NCI-H2171 treated with DMSO at 0.1 percent for 48 hours (cell line): ENCODE data around the gene LCT.
"Not testable (repeated sequence)": the region's sequence is repeated elsewhere in the genome, so short reads cannot be mapped to it uniquely, and the experiment has no call there.

ENCODE experiments used
- DNase-seq: peaks from one replicate; lab custom pipeline; 2025; lab: John Stamatoyannopoulos, UW

Gene LCT

DNA sequence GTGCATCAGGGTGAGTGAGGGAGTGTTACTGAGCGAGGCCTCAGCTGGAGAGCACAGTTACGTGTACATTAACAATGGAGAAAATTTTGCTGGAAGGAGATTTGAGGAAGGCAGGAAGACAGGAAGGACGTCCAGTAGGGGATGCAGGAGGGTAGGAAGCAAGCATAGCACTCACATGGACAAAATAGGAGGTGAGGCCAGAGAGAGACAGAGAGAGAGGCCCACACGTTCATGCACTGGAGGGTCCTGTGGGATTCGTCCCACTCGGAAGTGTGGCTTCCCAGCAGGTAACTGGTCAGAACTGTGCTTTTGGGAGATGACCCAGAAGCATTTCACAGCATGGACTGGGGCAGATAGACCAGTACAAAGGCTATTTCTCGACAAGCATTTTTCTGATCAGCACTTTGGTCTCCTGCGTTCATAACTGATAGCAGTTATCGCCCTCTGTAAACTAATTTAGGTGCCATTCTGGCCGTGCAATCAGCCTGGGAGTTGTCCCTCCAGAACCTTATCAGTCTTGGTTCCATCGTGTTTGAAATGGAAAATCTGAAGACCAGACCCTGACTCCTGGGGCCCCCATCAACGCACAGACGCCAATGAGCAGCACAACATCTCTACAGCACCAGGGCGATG is 5.7 kb downstream of the LCT start:
- DNase-seq: no peak

- DNase-seq: peak; percentile 52
These were observed 7.4 kb downstream of the LCT start for GRCh38 chr2:135829378-135830135.

- DNase-seq: no peak
These were observed 10.4 kb downstream of the LCT start for GRCh38 chr2:135826544-135826943.

DNA sequence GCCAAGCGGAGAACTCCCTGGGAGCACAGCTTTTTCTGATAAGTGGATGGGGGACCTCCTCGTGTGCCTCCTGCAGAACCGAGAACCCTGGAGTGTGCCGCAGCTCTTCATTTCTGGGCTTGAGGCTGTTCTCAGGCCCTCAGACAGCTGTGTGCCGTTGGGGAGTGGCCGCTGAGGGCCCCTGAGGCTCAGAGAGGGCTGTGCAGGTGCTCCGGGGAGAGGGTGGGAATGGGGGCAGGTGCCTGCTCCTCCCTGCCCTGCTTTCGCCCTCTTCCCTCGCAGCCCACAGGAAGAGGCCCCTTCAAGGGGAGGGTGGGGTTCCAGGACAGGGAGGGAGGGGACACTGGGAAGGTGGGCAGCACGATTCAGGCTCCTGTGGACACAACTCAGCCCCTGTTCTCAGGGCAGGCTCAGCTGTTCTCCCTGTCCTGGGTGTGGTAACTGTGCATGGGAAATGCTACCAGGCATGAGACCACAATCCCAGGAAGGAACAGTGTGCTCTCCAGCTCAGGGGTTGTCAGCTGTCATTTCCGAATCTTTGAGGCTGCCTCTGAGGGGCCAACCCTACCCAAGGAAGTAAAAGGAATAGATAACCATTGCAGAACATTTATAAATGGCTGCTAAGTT is 11.3 kb downstream of the LCT start:
- DNase-seq: no peak

- DNase-seq: no peak
These were observed 11.9 kb downstream of the LCT start for GRCh38 chr2:135825131-135825530.

DNA sequence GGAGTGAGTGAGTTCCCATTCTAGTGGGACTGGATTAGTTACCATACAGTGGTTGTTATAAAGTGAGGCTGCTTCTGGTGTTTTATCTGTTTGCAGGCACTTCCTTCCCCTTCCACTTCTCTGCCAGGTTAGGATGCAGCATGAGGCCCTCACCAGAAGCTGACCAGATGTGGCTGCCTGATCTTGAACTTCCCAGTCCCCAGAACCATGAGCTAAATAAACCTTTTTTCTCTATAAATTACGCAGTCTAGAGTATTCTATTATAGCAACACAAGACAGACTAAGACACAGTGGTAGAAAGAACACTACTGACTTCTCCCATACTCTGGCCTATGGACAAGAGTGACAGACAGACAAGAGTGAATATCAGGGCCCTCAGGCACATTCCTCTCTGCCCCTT is 14.1 kb downstream of the LCT start:
- DNase-seq: no peak

GRCh38 chr2:135821190-135821589 is 15.8 kb downstream of the LCT start:
- no peak for DNase-seq

GRCh38 chr2:135820003-135820618 is 16.9 kb downstream of the LCT start:
- DNase-seq: no peak

- DNase-seq: peak; percentile 9
These were observed 17.9 kb downstream of the LCT start for GRCh38 chr2:135818937-135819610.

DNA sequence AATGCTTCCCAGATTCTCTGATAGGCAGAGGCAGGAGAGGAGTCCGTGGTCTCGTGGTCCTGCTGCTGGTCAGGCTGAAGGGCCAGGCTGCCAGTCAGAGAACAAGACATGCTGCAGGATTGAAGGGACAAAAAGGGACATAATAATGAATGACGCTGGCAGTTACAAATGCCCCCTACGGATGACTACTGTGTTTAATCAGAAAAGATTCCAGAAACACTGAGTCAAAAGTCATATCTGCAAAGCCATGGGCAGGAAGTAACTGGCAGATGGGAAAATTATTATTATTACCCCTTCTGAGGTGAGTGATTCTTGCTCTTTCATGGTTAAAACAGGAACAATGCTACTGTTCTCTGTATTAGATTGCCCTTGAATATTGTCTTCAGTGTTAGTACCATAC is 19.0 kb downstream of the LCT start:
- DNase-seq: no peak

DNA sequence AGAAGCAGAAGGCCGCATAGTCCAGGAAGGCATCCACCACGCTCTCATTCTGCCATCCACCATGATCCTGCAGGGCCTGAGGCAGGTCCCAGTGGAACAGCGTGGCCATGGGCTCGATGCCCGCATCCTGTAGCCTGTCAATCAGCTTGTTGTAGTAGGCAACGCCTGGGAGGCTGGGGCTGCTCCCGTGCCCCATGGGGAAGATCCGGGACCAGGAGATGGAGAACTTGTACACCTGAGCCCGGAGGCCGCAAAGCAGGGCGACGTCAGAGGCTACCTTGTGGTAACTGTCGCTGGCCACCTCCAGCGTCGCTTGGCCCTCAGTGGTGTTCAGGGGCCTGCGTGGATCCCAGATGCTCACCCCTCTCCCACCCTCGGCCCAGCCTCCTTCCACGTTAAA is 19.5 kb downstream of the LCT start:
- no peak for DNase-seq

GRCh38 chr2:135815269-135815668 is 21.7 kb downstream of the LCT start:
- no peak for DNase-seq

- DNase-seq: no peak
These were observed 24.0 kb downstream of the LCT start for GRCh38 chr2:135812907-135813511.

DNA sequence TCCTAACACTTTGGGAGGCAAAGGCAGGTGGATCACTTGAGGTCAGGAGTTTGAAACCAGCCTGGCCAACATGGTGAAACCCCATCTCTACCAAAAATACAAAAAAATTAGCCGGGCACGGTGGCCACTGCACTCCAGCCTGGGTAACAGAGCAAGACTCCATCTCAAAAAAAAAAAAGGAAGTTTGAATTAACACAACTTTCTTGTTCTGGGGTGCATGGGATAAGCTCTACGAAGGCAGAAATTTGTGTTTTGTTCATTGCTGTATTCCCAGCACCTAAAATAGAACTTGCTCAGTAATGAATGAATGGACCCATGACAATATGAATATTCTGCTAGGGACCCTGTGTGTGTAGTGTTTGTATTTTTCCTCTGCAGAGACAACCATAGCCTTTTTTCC is 29.1 kb downstream of the LCT start:
- not testable (repeated sequence) for DNase-seq

DNA sequence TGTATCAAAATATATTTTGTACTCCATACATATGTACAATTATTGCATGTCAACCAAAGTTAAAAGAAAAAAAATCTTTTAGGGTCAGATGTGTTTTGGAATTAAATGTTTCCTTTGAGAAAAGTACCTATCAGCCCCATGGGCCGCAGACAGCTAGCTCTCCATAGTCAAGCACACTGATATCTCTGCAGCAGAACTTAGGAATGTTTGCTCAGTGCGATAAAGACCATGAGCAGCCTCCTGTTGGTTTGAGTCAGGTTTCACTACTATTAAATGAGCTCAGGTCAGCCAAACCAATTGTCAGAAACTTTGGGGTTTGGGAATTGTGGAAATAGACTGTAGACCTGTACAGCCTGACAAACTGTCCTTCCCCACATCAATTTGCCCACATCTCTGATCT is 33.7 kb downstream of the LCT start:
- no peak for DNase-seq

DNA sequence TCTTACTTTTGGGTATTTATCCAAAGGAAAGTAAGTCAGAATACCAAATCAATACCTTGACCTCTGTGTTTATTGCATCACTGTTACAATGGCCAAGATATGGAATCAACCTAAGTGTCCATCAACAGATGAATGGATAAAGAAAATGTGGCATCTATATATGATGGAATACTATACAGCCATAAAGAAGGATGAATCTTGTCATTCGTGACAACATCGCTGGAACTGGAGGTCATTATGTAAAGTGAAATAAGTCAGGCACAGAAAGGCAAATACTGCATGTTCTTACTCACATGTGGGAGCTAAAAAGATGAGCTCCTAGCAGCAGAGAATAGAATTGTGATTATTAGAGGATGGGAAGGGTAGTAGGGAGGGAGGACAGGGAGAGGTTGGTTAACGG is 34.6 kb downstream of the LCT start:
- no peak for DNase-seq

- no peak for DNase-seq
These were observed 36.2 kb downstream of the LCT start for GRCh38 chr2:135800513-135801460.

GRCh38 chr2:135799738-135800137 is 37.2 kb downstream of the LCT start:
- DNase-seq: no peak

- no peak for DNase-seq
These were observed 38.2 kb downstream of the LCT start for GRCh38 chr2:135798762-135799161.

DNA sequence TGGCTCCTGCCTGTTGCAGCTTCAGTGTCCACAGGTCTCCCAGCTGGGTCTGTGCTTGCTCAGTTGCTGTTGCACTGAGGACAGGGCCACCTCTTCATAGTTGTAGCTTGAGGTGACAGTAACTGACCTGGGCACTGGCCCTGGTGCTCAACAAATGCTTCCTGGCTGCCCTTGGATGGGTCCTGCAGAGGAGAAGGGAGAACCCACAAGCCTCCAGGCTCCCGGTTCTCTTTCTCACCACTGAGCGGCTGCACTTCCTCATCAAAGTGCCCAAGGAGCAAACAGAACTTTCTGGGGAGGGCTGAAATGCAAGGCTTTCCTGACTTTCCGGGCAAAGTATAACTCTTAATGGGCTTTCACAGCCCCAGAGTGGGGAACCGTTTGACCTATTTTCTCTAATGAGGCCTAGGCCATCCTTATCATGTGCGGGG is 38.7 kb downstream of the LCT start:
- no peak for DNase-seq
